CD4-positive, alpha-beta T cell treated with Interleukin-1 beta for 1 hour (primary cell): ENCODE measurements around the gene CABP2.
"Not testable (repeated sequence)": the region's sequence is repeated elsewhere in the genome, so short reads cannot be mapped to it uniquely, and the experiment has no call there.

Experiments used
- DNase-seq, 2 donors: peaks; one replicate each; pipeline ENCODE4 v3.0.0-alpha.2; 2020 to 2022

Gene CABP2

GRCh38 chr11:67538823-67539505, 15.7 kb upstream of the CABP2 start:
- DNase-seq: no peak

DNA sequence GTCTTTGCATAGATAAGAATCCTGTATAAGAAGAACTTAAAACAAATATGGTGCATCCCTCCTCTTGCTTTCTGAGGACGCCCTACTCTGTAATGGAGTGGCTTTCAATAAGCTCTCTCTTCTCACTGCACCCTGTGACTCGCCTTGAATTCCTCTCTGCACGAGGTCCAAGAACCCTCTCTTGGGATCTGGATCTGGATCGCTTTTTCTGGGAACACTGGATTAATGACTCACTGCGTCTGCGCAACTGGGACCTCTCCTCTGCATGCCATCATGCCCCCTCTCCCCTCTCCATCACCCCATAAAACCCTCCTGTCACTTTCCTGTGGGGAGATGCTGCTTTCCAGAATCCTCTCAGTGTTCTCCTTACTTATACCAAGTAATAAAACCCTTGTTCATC, 15.1 kb upstream of the CABP2 start:
- no peak for DNase-seq

DNA sequence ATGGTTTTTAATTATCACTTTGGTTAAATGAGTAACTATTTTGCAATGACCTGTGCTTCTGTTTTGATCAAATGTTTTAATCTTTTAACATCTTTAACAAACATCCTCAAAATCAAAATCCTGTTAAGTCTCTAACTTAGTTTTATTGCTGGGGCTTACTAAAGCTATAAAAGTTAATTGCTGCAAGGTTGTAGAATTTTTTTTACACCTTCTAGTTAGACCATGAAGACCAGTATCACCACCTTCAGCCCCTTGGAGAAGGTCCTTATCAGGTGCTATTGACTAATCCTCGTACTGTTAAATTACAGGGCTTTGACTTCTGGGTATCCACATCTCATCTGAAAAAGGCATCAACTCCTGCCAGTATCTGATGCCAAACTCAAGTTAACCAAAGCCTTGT, 12.3 kb upstream of the CABP2 start:
- DNase-seq: no peak

GRCh38 chr11:67534070-67534679, 10.9 kb upstream of the CABP2 start:
- no peak for DNase-seq

DNA sequence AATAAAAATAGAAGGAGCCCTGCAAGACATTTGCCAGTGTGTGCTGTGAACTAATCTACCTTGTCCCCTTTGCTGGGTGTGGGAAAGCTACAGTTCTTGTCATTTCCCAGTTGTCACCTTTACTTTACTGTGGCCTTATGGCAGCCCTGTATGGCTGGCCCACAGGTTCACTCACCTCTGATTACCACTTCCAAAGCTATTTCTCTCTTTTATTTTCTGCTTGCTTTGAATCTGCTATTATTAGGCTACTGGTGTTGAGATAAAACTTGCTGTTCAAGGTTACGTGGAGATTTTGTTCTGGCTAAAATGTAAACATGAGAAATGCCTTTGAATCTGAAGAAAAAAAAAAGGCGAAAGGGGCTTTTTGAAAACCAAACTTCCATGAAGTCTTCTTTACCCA, 9.6 kb upstream of the CABP2 start:
- DNase-seq: no peak

GRCh38 chr11:67530282-67530592, 7.0 kb upstream of the CABP2 start:
- DNase-seq: no peak

GRCh38 chr11:67528376-67528775, 5.1 kb upstream of the CABP2 start:
- DNase-seq: no peak

DNA sequence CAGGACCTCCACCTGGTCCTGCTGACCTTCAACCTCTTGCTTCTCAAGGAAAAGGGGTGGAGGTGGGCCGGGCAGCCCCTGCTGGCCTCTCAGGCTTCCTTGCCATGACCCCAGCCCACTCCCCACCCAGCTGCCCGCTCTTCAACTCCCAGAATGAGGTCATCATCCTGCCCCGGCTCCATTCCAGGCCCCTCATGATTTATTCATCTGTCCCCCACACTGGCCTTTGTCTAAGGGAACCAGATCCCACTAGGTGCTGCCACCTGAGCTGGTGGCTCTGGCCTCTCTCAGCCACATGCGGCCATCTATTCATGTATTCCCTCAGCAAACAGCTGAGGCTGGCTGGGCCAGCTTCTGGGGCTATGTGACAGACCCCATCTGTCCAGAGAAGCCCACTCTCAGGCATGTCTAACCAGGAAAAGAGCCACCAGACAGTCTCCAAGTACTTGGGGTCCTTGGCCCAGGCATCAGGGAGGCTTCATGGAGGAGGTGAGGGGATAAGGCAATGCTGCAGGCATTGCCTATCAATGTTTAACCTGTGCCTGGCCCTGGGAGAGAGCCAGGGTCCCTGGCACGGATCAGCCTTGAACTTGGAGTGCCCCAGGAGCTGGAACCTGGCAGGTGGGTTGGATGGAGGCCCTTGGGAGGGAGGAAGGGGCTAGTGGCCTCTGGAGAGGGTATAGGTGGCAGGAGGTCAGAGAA, 2.2 kb upstream of the CABP2 start:
- no peak for DNase-seq

DNA sequence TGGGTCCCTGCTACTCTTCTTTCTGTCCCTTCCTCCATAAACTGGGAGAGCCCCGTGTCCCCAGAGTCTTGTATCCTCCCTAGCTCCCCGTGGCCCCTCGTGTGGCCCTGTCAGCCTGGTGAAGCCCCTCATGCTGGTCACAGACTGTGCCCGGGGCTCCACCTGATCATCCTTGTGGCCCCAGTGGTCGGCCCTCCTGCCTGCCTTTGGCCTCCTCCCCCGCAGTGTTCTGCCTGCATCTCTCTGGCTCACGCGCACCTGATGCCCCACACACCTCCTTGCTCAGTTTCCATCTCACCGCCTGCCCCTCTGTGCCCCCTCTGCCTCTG, 1.2 kb upstream of the CABP2 start:
- no peak for DNase-seq

DNA sequence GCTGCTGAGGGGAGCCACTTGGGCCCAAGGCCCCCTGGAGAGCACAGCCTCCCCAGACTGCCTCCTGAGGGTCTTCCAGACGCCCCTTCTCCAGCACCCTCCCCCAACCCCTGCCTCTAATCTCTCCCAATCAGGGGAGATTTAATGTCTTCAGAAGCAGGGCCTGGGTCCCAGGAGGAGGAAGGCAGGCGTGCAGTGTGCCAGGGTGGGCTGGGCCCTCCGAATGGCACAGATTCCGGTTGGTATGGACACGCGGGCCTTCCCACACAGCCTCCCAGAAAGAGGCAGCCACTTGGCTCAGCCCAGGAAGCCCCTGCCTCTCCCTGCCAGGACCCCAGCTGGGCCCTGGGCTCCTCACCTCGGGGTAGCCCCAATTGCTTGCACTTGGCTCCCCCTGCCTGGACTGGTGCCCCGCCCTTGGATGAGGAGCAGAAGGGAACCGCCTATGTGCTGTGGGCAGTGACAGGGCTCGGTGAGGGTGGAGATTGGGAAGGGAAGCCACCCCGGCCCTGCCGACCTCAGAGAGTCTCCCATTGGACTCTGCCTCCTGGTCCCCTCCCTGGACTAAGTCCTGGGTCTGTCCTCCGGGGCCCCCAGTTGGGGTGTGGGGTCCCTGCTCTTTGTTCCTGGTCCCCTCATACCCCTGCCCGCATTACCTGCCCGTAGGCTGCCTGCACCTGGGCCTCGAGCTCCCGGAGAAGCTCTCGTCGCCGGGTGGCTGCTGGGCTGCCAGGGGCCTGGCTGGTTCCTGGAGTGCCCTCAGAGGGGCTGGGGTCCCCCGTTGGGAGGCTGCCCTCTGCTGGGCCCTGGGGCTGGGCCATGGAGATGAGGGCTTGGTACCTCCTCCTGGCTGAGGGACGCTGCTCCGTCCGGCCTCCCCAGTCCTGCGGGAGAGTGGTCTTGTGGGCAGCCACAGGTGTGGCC, 572 bp upstream of the CABP2 start:
- DNase-seq: no peak

GRCh38 chr11:67522338-67522737, 908 bp downstream of the CABP2 start:
- no peak for DNase-seq

GRCh38 chr11:67521924-67522323, 1.3 kb downstream of the CABP2 start:
- DNase-seq: no peak

DNA sequence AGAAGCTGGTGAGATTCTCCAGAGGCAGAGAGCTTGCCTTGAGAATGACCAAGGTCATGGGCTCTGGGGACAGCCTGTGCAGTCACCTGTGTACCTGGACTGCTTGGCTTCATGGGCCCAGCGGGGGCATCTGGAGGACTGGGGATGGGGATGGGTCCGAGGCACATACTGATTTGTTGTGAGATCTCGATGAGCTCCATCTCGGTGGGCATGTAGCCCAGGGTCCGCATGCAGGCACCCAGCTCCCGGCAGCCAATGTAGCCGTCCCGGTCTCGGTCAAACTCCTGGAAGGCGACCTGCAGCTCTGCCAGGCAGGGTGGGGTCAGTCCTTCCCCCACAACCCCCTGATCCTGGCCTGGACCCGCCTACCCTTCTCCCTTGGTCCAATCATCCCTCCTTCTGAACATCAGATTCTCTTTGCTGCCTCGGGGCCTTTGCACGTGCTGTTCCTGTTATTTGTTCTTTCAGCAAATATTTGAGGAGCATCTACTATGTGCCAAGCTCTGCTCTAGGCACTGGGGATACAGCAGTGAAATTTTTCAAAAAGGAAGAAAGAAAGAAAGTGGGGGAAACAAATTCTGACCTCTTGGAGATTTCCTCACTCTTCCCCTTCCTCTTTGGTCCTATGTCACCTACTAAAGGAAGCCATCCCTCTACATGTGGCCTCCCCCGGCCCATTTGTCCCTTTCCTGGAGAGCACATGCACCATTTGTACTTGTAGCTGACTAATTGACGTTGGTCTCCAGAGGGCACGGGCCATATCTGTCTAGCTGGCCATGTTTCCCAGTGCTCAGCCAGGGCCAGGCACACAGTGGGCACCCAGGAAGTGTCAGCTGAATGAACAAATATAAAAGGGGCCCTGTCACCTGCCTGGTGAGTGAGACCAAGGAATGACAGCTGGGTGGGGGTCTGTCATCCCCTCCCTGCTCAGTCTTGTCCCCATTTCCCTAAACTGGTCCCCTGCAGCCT, 2.1 kb downstream of the CABP2 start:
- DNase-seq: no peak

GRCh38 chr11:67519726-67520125, 3.5 kb downstream of the CABP2 start:
- no peak for DNase-seq

DNA sequence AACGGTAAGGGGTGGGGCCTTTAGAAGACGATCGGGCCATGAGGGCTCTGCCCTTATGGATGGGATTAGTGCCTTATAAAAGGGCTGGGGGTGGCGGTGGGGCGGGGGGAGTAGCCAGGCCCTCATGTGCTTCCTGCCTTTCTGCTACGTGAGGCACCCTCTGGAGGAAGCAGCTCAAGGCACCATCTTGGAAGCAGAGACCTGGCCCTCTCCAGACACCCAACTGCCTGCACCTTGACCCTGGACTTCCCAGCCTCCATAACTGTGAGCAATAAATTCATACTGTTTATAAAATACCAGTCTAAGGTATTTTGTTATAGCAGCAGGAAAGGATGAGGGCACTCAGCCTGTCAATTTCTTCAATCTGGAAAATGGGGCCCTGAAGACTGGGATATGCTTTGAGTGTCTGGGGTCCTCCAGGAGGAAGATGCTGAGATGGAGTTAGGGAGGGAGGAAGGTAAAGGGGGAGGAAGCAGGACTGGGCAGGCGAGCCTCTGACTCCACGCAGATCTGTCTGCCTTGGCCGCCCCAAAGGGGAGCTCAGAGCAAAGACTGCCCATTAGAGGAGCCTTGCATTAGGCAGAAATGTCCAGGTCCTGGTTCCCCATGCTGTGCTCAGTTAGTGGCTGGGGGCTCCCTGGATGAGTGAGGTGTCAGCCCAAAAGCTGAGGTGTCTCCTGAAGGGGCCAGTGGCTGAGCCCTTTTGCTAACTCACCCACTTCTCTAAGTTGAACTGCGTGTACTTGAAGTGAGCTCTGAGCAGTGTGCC, 5.3 kb downstream of the CABP2 start:
- no peak for DNase-seq

DNA sequence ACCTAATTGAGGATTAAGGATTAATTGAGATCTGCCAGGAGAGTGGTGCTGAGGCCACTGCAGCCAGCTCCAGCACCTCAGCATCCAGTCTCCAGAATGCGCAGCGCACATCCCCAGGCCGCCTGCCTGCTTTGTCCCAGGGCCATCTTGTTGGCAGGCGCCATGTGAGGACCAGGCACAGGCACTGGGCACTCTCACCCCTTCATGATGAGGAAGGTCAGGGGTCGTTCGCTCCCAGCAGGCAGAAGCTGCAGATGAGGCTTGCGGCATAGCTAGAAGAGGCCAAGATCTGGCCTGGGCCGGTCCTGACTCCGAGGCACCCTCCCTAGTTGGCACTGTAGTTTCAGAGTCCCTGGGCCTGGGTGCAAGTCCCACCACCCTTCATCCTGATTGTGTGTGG, 6.4 kb downstream of the CABP2 start:
- no peak for DNase-seq

- DNase-seq: no peak
Measured at GRCh38 chr11:67514116-67514515, 9.1 kb downstream of the CABP2 start.

- DNase-seq: not testable (repeated sequence)
Measured at GRCh38 chr11:67511558-67511957, 11.7 kb downstream of the CABP2 start.

DNA sequence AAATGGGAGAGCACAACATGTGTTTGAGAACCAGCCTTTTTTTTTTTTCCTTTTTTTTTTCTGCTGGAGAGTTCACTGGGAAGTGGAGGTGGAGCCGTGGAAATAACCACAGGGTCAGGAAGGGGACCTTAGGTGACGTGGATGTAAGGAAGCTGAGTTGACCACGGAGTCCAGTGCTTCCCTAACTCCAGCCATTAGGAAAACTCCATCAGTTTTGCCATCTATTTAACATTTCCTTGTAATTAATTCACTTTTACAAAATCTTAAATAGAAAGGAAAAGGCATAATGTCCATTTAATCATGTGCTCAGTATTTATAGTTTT, 13.3 kb downstream of the CABP2 start:
- no peak for DNase-seq

- peak; percentile 98 for DNase-seq
Measured at GRCh38 chr11:67508486-67509121, 14.6 kb downstream of the CABP2 start.

DNA sequence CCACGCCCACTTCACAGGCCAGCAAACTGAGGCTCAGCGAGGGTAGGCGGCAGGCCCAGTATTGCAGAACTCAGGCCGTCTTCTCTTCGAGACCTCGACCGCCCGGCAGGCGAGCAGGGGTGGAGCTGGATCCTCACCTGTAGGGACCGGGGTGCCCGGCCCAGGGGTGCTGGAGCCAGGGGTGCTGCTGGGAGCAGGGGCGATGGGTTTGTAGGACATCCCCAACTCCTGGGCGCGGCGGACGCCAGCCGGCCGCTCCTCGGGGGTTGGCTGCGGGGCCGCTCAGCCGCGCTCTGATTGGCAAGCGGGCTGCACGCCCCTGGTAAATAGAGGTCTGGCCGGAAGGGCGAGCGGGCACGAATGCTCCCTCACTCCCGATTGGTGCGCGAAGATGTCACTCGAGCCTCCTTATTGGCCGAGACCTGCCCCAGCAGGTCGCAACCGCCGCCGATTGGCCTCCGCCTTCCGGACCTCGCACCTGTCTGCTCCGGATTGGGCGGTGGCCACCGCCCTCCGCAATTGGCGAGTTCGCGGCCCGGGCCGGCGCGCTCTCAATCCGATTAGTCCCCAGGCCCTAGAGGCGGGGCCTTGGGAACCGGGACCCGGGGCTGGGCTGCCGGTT, 15.3 kb downstream of the CABP2 start, which contains the start of gene CDK2AP2:
Gene CDK2AP2, minus strand, starts transcription at position 299 of the 622 bp plus-strand sequence. Its CDS starts 80 bp downstream, at position 219.
- peak; percentile 98 to 99 for DNase-seq
